ENCODE results near the gene TLCD5. TPM values are rescaled to one million over a fixed set of nuclear protein-coding genes. Genes with fewer than 3 reads are reported as not detected.

Gene TLCD5
- total RNA-seq, 1 experiment from 2014 or later = 7.1 TPM

GRCh38 chr11:120284272-120284671 lies 40.8 kb upstream of the TLCD5 start:
- WGBS (ENCODE audit: extremely low coverage, insufficient read length, low lambda C conversion rate) = no CpG with 5 or more reads among the region's 6 CpGs
- H3K27me3 ChIP-seq (ENCODE audit: insufficient read depth, low read length) = no peaks in the 10 kb centered on the region
- Mint-ChIP-seq H3K9me3 (no peaks in the 10 kb centered on the region), H3K4me3 (no peak overlapping the region), H3K4me1 (peaks cover 12 to 14% of the 10 kb centered on the region in 2 experiments), H3K36me3 (ENCODE audit: insufficient read depth in 1 of 3, low read depth in 3 of 3) (no peaks in the 10 kb centered on the region), H3K27ac (no peak overlapping the region), H3K27me3 (ENCODE audit: low read depth) (peaks cover 8% of the 10 kb centered on the region)
- H2BK15ac ChIP-seq (ENCODE audit: low read depth, low read length) = no peak overlapping the region
- no peaks in the 10 kb centered on the region for H4K20me1 ChIP-seq (ENCODE audit: control insufficient read depth, insufficient read depth, insufficient read length)
- H2BK20ac ChIP-seq (ENCODE audit: low read depth, low read length, poor library complexity, severe bottlenecking) = no peak overlapping the region
- H3K23me2 ChIP-seq (ENCODE audit: insufficient read length, low read depth, low read length, poor library complexity, severe bottlenecking) = no peaks in the 10 kb centered on the region
- no peak for DNase-seq
- H4K8ac ChIP-seq (replicated peaks; ENCODE audit: insufficient read length, low read depth, low read length) = no peak overlapping the region
- H2BK12ac ChIP-seq (ENCODE audit: insufficient read length, low read depth, low read length) = no peak overlapping the region
- no peak overlapping the region for H2BK120ac ChIP-seq (ENCODE audit: low read depth, low read length, poor library complexity, severe bottlenecking)
- no peak overlapping the region for H3K23ac ChIP-seq (ENCODE audit: insufficient read length, low read depth, low read length)
- no peak overlapping the region for H3K14ac ChIP-seq (ENCODE audit: insufficient read depth, low read length)
- H3K18ac ChIP-seq (ENCODE audit: insufficient read length, low read depth, low read length) = no peak overlapping the region
- no peaks in the 10 kb centered on the region; the same call in 1 of the 2 replicates for H3K4me1 ChIP-seq (ENCODE audit: insufficient read depth, low read length)
- no peak overlapping the region for H2BK5ac ChIP-seq (ENCODE audit: insufficient read length, low read length)
- no peak overlapping the region for H3K56ac ChIP-seq (ENCODE audit: insufficient read length, low read depth, low read length)
- H3K4me2 ChIP-seq (ENCODE audit: insufficient read depth, insufficient read length, low read length) = no peak overlapping the region
- no peaks in the 10 kb centered on the region for H3K79me1 ChIP-seq (ENCODE audit: insufficient read depth, low read depth, low read length, poor library complexity, severe bottlenecking)
- TF ChIP-seq CTCF (conservative IDR thresholded peaks at IDR 0.05) = no peak
- no peak overlapping the region for H4K91ac ChIP-seq (ENCODE audit: insufficient read length, low read depth, low read length)
- H3K9me3 ChIP-seq (ENCODE audit: control insufficient read depth, low read depth, low read length) = no peaks in the 10 kb centered on the region
- no peak overlapping the region for H3K9ac ChIP-seq (ENCODE audit: extremely low read depth, insufficient read length, low read length)
- no peak overlapping the region for H3K4ac ChIP-seq (ENCODE audit: low read depth, low read length)
- no peak overlapping the region for H2AK5ac ChIP-seq (ENCODE audit: insufficient read length, low read length)
- no peak overlapping the region for H2AFZ ChIP-seq (ENCODE audit: low read length)
- H3T11ph ChIP-seq (ENCODE audit: low read length) = no peak overlapping the region
- H3K79me2 ChIP-seq (ENCODE audit: insufficient read depth, low read length) = no peaks in the 10 kb centered on the region
- no peak overlapping the region for H3K27ac ChIP-seq (ENCODE audit: insufficient read length, low read depth, low read length)
- H4K5ac ChIP-seq (ENCODE audit: insufficient read length, low read depth, low read length) = no peak overlapping the region
